ENCODE data around the gene NFATC2.

DNA sequence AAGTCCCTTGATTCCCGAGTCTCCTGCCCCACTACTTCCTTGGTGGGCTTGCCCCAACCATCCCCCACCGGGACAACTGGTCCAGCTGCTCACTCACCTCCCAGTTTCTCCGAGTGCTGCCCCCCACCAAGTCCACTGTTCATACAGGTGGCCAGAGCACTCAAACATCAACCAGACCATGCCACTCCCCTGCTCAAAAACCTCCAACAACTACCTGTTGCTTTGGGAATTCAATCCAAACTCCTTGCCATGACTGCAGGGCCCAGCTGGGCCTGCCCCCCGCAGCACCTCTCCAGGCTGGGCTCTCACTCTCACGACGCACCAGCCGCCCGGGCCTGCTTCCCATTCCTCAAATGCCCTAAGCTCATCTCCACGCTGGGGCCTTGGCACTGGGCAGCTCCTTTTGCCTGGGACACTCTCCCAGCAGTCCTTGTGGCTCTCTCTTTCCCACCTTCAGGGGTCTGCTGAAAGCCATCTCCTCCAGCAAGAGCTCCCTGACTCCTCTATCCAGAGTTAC is 97.5 kb downstream of the NFATC2 start:
- TF ChIP-seq CREB1 (IDR thresholded peaks at IDR 0.05; ENCODE audit: low read depth) (no peak), EP300 (IDR thresholded peaks at IDR 0.05; ENCODE audit: borderline replicate concordance) (no peak), RAD21 (IDR thresholded peaks at IDR 0.05; ENCODE audit: low read depth) (no peak), TEAD4 (IDR thresholded peaks at IDR 0.05) (no peak), EGR1 (IDR thresholded peaks at IDR 0.05) (no peak), NFIC (IDR thresholded peaks at IDR 0.05) (no peak), YY1 (IDR thresholded peaks at IDR 0.05; ENCODE audit: low read depth) (no peak), TAF1 (IDR thresholded peaks at IDR 0.05; ENCODE audit: low read depth) (no peak)
- TF ChIP-seq, protein P1, sequence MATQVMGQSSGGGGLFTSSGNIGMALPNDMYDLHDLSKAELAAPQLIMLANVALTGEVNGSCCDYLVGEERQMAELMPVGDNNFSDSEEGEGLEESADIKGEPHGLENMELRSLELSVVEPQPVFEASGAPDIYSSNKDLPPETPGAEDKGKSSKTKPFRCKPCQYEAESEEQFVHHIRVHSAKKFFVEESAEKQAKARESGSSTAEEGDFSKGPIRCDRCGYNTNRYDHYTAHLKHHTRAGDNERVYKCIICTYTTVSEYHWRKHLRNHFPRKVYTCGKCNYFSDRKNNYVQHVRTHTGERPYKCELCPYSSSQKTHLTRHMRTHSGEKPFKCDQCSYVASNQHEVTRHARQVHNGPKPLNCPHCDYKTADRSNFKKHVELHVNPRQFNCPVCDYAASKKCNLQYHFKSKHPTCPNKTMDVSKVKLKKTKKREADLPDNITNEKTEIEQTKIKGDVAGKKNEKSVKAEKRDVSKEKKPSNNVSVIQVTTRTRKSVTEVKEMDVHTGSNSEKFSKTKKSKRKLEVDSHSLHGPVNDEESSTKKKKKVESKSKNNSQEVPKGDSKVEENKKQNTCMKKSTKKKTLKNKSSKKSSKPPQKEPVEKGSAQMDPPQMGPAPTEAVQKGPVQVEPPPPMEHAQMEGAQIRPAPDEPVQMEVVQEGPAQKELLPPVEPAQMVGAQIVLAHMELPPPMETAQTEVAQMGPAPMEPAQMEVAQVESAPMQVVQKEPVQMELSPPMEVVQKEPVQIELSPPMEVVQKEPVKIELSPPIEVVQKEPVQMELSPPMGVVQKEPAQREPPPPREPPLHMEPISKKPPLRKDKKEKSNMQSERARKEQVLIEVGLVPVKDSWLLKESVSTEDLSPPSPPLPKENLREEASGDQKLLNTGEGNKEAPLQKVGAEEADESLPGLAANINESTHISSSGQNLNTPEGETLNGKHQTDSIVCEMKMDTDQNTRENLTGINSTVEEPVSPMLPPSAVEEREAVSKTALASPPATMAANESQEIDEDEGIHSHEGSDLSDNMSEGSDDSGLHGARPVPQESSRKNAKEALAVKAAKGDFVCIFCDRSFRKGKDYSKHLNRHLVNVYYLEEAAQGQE (IDR thresholded peaks at IDR 0.05; ENCODE audit: low read depth) = no peak
- TF ChIP-seq, protein P2, sequence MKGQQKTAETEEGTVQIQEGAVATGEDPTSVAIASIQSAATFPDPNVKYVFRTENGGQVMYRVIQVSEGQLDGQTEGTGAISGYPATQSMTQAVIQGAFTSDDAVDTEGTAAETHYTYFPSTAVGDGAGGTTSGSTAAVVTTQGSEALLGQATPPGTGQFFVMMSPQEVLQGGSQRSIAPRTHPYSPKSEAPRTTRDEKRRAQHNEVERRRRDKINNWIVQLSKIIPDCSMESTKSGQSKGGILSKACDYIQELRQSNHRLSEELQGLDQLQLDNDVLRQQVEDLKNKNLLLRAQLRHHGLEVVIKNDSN (IDR thresholded peaks at IDR 0.05) = no peak
